HepG2 (cell line): ENCODE results near the gene TFAP2D. TPM values are rescaled to one million over a fixed set of nuclear protein-coding genes. Genes with fewer than 3 reads are reported as not detected.

ENCODE experiments used
- ATAC-seq: fragments of 200-7000 bp; cut with Tn5 transposase; 3 replicates; pipeline ENCODE4 v1.9.1; 2020; ENCODE audit warnings: mild to moderate bottlenecking, moderate library complexity
- BruUV-seq: library from RNA; stranded (reverse); fragments of 400-500 nt; replicated peaks from 2 replicates; lab custom pipeline; 2021; lab: Mats Ljungman, UMichigan
- CTCF ChIA-PET: fragments of 300-600 bp; formaldehyde crosslinking; extraction: SDS; loops from one replicate; lab custom pipeline; 2021; ENCODE audit warnings: low total read pairs, inconsistent platforms, low intra/inter-chr PET ratio; lab: Yijun Ruan, JAX
- POLR2A ChIA-PET: fragments of 350-600 bp; sonication (Branson Sonifier 250); formaldehyde crosslinking; loops from one replicate; lab custom pipeline; 2020; ENCODE audit warnings: antibody characterized with exemption, inconsistent platforms; lab: Yijun Ruan, JAX
- DNase-seq: peaks from one replicate; pipeline ENCODE4 v3.0.0-alpha.2; 2015; ENCODE audit warnings: low spot score
- FAIRE-seq: peaks from 3 replicates; lab custom pipeline; 2011; peaks lifted over from hg19 to GRCh38; lab: Jason Lieb, UNC
- H2AFZ ChIP-seq: one replicate; pipeline ENCODE4 v1.6.1; 2011; ENCODE audit warnings: low read length, inconsistent platforms
- H3K27ac ChIP-seq: fragments of 300-600 bp; 3 replicates; pipeline ENCODE4 v1.8.0; 2011; ENCODE audit warnings: mixed run types, mild to moderate bottlenecking, mixed read lengths, low read length, inconsistent platforms; ENCODE audit not compliant: insufficient read depth; ENCODE audit errors: extremely low read length
- H3K27me3 ChIP-seq, 2 experiments: fragments of 200-600 bp in 1 of 2; 2 replicates in 1 of 2; 3 replicates in 1 of 2; pipeline versions ENCODE4 v1.6.0 to v1.8.0; 2011; ENCODE audit warnings: low read length in 2 of 2, mild to moderate bottlenecking in 2 of 2, moderate library complexity in 2 of 2, inconsistent platforms in 1 of 2; ENCODE audit not compliant: insufficient read depth in 2 of 2, control insufficient read depth in 1 of 2
- H3K36me3 ChIP-seq, 2 experiments: fragments of 200-600 bp in 1 of 2; replicated peaks in 1 of 2; 2 replicates in 1 of 2; 3 replicates in 1 of 2; pipeline versions ENCODE4 v1.5.1 to v1.8.0; 2011; ENCODE audit warnings: low read length in 2 of 2, inconsistent platforms in 1 of 2; ENCODE audit not compliant: insufficient read depth in 2 of 2, control insufficient read depth in 1 of 2
- H3K4me1 ChIP-seq: 2 replicates; pipeline ENCODE4 v1.5.1; 2012; ENCODE audit warnings: low read length, inconsistent platforms; ENCODE audit not compliant: insufficient read depth
- H3K4me2 ChIP-seq: 2 replicates; pipeline ENCODE4 v1.6.0; 2011; ENCODE audit warnings: low read depth, low read length, inconsistent platforms
- H3K4me3 ChIP-seq, 3 experiments: fragments of 200-600 bp in 1 of 3; sonication (generic), shearing (Covaris generic) in 1 of 3; replicated peaks in 1 of 3; 2 replicates each; pipeline ENCODE4 v1.5.1; 2011 to 2016; ENCODE audit warnings: low read length in 3 of 3, inconsistent platforms in 2 of 3, low read depth in 2 of 3, mild to moderate bottlenecking in 2 of 3, control low read depth in 1 of 3, mixed read lengths in 1 of 3; ENCODE audit not compliant: insufficient read depth in 1 of 3
- H3K79me2 ChIP-seq: one replicate; pipeline ENCODE4 v1.6.1; 2011; ENCODE audit warnings: low read length, inconsistent platforms; ENCODE audit not compliant: insufficient read depth
- H3K9ac ChIP-seq: 2 replicates; pipeline ENCODE4 v1.6.0; 2011; ENCODE audit warnings: mild to moderate bottlenecking, low read depth, low read length, inconsistent platforms; ENCODE audit not compliant: insufficient read depth
- H3K9me3 ChIP-seq: 2 replicates; pipeline ENCODE4 v1.5.1; 2012; ENCODE audit warnings: mild to moderate bottlenecking, low read length
- H4K20me1 ChIP-seq: 2 replicates; pipeline ENCODE4 v1.6.0; 2011; ENCODE audit warnings: inconsistent platforms, mild to moderate bottlenecking, low read length, moderate library complexity; ENCODE audit not compliant: insufficient read depth
- EZH2 ChIP-seq: conservative IDR thresholded peaks from 2 replicates; pipeline ENCODE4 v1.6.1; 2012; ENCODE audit warnings: mild to moderate bottlenecking, low read depth, low read length, moderate library complexity
- GFI1 ChIP-seq: sonication (generic); formaldehyde crosslinking; IDR thresholded peaks from 2 replicates; pipeline ENCODE4 v1.5.0; 2020; ENCODE audit warnings: missing genetic modification reagents, mild to moderate bottlenecking, borderline replicate concordance
- JDP2 ChIP-seq: sonication (generic); formaldehyde crosslinking; IDR thresholded peaks from 2 replicates; pipeline ENCODE4 v1.8.1; 2022; ENCODE audit warnings: missing genetic modification reagents, borderline replicate concordance
- RCOR2 ChIP-seq: IDR thresholded peaks from 2 replicates; pipeline ENCODE4 v1.6.1; 2016; ENCODE audit warnings: missing biosample characterization, missing genetic modification reagents
- SMARCC2 ChIP-seq: fragments of 450-650 bp; IDR thresholded peaks from 2 replicates; pipeline ENCODE4 v1.6.1; 2017; ENCODE audit warnings: antibody characterized with exemption, mild to moderate bottlenecking
- ZNF331 ChIP-seq: sonication (generic); formaldehyde crosslinking; IDR thresholded peaks from 2 replicates; pipeline ENCODE4 v1.4.0; 2020; ENCODE audit warnings: missing genetic modification reagents
- ZNF446 ChIP-seq: sonication (generic); formaldehyde crosslinking; IDR thresholded peaks from 2 replicates; pipeline ENCODE4 v1.5.0; 2020; ENCODE audit warnings: mild to moderate bottlenecking, missing genetic modification reagents
- ZNF460 ChIP-seq: sonication (generic); formaldehyde crosslinking; IDR thresholded peaks from 2 replicates; pipeline ENCODE4 v1.5.1; 2020; ENCODE audit warnings: missing genetic modification reagents, mild to moderate bottlenecking, borderline replicate concordance
- ZNF724P ChIP-seq: sonication (generic); formaldehyde crosslinking; IDR thresholded peaks from 2 replicates; pipeline ENCODE4 v1.8.0; 2022; ENCODE audit warnings: missing genetic modification reagents, borderline replicate concordance
- ZNF766 ChIP-seq: sonication (generic); formaldehyde crosslinking; IDR thresholded peaks from 2 replicates; pipeline ENCODE4 v1.5.0; 2020; ENCODE audit warnings: missing genetic modification reagents, borderline replicate concordance
- ZSCAN25 ChIP-seq: sonication (generic); formaldehyde crosslinking; IDR thresholded peaks from 2 replicates; pipeline ENCODE4 v1.8.0; 2022; ENCODE audit warnings: mild to moderate bottlenecking, missing genetic modification reagents
- WGBS: methylation state at CpG from one replicate; pipeline ENCODE4 v1.1.6; 2017; ENCODE audit warnings: low lambda C conversion rate; 5-methylcytosine and 5-hydroxymethylcytosine counted together
- in situ Hi-C: cut with HindIII; loops from 2 replicates; pipeline ENCODE4 v1.10.0; 2017; ENCODE audit warnings: low pct_unique_long_range_greater_than_20kb; ENCODE audit not compliant: extremely low pct_ligation_motif_present
- intact Hi-C: fragments of 100-400 bp; cut with micrococcal nuclease; formaldehyde crosslinking; loops from one replicate; pipeline ENCODE4 v1.10.0; 2022; ENCODE audit not compliant: unreplicated experiment
- polyA plus RNA-seq, 8 experiments: library from polyadenylated mRNA; depleted of rRNA in 3 of 8; stranded (reverse) in 7 of 8; unstranded in 1 of 8; fragments of >200 nt; fragmentation: Illumina TruSeq in 4 of 8; extraction: Trizol in 4 of 8; gene quantifications; 2 replicates each; pipeline versions ENCODE4 v1.2.1 to v1.2.3, GENCODE V29; 2011 to 2016; ENCODE audit warnings: low read depth in 4 of 8, missing spikeins in 1 of 8, mixed read lengths in 1 of 8; ENCODE audit not compliant: insufficient read depth in 1 of 8
- total RNA-seq, 5 experiments: library from RNA; depleted of rRNA; stranded (reverse); fragments of >200 nt; fragmentation: Illumina TruSeq; extraction: Trizol; gene quantifications; 2 replicates each; pipeline ENCODE4 v1.2.3, GENCODE V29; 2016; ENCODE audit warnings: low read depth in 1 of 5
- TF ChIP-seq, protein P1 (sequence below): sonication (generic); formaldehyde crosslinking; IDR thresholded peaks from 2 replicates; pipeline ENCODE4 v1.4.0; 2020; ENCODE audit warnings: missing genetic modification reagents, borderline replicate concordance
- TF ChIP-seq, protein P2 (sequence below): sonication (generic); formaldehyde crosslinking; conservative IDR thresholded peaks from 2 replicates; pipeline ENCODE4 v1.4.0; 2020; ENCODE audit warnings: mild to moderate bottlenecking, missing genetic modification reagents, moderate library complexity

Gene TFAP2D
- total and polyA plus RNA-seq, 2 of the 13 experiments (the other 11 are each of a cell fraction or from before 2014, with no cell fraction given), result not detected

DNA sequence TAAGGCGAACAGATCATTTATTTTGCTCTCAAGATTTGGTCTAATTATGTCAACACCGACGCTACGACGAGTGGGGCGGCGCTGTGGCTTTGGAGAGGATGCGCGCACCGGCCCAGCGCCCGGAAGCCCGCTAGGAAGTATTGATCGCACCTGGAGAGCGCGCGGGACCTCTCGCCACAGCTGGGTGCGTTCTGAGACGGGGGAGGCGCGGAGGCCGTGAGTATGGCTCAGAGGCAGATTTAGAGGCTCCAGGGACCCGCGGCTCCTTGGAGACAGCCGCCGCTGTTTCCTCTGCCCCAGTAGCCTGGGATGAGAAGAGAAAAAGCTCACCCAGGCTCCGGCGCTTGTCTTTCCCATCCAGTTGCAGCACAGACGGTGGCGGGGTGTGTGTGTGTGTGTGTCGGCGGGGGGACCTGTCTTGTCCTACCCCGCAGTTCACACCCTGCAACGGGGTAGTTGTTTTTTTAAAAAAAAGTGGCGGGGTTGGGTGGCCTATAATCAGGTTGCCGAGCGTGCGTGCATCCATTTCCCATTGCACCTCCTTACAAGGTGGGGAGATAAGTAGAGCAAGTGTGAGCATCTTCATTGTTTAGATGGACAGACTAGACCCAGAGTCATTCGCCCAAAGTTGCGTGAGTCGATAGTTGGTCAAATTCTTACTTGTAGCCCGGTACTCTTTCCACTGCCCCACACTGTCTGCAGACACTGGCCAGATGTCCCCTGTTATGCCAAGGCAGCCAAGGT, 11.2 kb downstream of the TFAP2D start:
- WGBS, result 32% methylated on average over 41 of the region's 43 CpGs
- no peak for DNase-seq
- Histone ChIP-seq H3K36me3 (no peaks in the 10 kb centered on the region), H3K4me1 (no peaks in the 10 kb centered on the region), H3K27me3 (peaks cover 0 to 13% of the 10 kb centered on the region in 2 experiments; a peak in 2 of 5 replicates), H3K4me2 (no peak overlapping the region), H3K27ac (no peak overlapping the region), H3K79me2 (no peaks in the 10 kb centered on the region), H3K9ac (no peak overlapping the region), H2AFZ (no peak overlapping the region), H4K20me1 (no peaks in the 10 kb centered on the region; the same call in 1 of the 2 replicates), H3K9me3 (no peaks in the 10 kb centered on the region), H3K4me3 (no peak overlapping the region)
- ChIA-PET CTCF (no interaction called here), POLR2A (no interaction called here)
- in situ Hi-C loops (no loop called here), intact Hi-C loops (no loop called here)
- BruUV-seq, result no TSS peak
- TF ChIP-seq ZNF766 (CRISPR knock-in tag) (no peak), GFI1 (no peak), EZH2 (no peak), JDP2 (CRISPR knock-in tag) (no peak), ZNF724P (CRISPR knock-in tag) (no peak), SMARCC2 (no peak), ZNF331 (CRISPR knock-in tag) (no peak), ZNF460 (no peak), ZNF446 (CRISPR knock-in tag) (no peak), ZSCAN25 (CRISPR knock-in tag) (no peak), RCOR2 (no peak)
- TF ChIP-seq, protein P1, sequence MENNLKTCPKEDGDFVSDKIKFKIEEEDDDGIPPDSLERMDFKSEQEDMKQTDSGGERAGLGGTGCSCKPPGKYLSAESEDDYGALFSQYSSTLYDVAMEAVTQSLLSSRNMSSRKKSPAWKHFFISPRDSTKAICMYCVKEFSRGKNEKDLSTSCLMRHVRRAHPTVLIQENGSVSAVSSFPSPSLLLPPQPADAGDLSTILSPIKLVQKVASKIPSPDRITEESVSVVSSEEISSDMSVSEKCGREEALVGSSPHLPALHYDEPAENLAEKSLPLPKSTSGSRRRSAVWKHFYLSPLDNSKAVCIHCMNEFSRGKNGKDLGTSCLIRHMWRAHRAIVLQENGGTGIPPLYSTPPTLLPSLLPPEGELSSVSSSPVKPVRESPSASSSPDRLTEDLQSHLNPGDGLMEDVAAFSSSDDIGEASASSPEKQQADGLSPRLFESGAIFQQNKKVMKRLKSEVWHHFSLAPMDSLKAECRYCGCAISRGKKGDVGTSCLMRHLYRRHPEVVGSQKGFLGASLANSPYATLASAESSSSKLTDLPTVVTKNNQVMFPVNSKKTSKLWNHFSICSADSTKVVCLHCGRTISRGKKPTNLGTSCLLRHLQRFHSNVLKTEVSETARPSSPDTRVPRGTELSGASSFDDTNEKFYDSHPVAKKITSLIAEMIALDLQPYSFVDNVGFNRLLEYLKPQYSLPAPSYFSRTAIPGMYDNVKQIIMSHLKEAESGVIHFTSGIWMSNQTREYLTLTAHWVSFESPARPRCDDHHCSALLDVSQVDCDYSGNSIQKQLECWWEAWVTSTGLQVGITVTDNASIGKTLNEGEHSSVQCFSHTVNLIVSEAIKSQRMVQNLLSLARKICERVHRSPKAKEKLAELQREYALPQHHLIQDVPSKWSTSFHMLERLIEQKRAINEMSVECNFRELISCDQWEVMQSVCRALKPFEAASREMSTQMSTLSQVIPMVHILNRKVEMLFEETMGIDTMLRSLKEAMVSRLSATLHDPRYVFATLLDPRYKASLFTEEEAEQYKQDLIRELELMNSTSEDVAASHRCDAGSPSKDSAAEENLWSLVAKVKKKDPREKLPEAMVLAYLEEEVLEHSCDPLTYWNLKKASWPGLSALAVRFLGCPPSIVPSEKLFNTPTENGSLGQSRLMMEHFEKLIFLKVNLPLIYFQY (CRISPR knock-in tag), result no peak
- TF ChIP-seq, protein P2, sequence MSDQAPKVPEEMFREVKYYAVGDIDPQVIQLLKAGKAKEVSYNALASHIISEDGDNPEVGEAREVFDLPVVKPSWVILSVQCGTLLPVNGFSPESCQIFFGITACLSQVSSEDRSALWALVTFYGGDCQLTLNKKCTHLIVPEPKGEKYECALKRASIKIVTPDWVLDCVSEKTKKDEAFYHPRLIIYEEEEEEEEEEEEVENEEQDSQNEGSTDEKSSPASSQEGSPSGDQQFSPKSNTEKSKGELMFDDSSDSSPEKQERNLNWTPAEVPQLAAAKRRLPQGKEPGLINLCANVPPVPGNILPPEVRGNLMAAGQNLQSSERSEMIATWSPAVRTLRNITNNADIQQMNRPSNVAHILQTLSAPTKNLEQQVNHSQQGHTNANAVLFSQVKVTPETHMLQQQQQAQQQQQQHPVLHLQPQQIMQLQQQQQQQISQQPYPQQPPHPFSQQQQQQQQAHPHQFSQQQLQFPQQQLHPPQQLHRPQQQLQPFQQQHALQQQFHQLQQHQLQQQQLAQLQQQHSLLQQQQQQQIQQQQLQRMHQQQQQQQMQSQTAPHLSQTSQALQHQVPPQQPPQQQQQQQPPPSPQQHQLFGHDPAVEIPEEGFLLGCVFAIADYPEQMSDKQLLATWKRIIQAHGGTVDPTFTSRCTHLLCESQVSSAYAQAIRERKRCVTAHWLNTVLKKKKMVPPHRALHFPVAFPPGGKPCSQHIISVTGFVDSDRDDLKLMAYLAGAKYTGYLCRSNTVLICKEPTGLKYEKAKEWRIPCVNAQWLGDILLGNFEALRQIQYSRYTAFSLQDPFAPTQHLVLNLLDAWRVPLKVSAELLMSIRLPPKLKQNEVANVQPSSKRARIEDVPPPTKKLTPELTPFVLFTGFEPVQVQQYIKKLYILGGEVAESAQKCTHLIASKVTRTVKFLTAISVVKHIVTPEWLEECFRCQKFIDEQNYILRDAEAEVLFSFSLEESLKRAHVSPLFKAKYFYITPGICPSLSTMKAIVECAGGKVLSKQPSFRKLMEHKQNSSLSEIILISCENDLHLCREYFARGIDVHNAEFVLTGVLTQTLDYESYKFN (CRISPR knock-in tag), result no peak
- ATAC-seq, result no peak
- FAIRE-seq, result no peak
